ENCODE measurements around the gene SLBP.

DNA sequence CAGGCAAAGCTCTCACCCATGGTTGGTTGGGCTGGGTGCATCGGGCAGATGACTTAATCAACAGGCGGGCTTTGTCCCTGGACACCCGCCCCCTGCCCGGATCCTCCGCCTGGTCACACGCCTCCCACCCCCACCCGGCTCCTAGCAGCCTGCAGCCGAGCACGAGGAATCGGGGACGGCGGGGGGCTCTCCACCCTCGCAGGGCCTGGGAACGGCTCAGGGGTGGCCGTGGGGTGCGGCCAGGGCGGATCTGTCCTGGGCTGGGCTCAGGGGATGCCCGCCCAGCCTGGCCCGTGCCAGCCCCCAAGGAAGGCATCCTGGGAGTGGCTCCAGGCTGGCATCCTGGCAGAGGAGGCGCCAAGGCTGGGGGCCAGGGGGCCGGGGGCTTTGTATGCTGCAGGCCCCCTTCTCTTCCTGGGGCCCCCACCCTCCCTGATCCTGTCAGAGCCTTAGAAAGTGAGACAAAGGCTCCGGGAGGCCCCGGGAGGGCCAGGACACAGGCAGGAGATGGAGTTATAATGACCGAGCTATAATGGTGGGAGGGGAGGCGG, 48.5 kb upstream of the SLBP start:
- TF ChIP-seq, protein P1, sequence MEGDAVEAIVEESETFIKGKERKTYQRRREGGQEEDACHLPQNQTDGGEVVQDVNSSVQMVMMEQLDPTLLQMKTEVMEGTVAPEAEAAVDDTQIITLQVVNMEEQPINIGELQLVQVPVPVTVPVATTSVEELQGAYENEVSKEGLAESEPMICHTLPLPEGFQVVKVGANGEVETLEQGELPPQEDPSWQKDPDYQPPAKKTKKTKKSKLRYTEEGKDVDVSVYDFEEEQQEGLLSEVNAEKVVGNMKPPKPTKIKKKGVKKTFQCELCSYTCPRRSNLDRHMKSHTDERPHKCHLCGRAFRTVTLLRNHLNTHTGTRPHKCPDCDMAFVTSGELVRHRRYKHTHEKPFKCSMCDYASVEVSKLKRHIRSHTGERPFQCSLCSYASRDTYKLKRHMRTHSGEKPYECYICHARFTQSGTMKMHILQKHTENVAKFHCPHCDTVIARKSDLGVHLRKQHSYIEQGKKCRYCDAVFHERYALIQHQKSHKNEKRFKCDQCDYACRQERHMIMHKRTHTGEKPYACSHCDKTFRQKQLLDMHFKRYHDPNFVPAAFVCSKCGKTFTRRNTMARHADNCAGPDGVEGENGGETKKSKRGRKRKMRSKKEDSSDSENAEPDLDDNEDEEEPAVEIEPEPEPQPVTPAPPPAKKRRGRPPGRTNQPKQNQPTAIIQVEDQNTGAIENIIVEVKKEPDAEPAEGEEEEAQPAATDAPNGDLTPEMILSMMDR (IDR thresholded peaks at IDR 0.05; ENCODE audit: control extremely low read depth in 1 of 3, insufficient read depth in 1 of 3, low read depth in 1 of 3, low read length in 3 of 3) = no peak
- no peak for TF ChIP-seq SP4 (IDR thresholded peaks at IDR 0.05; ENCODE audit: low read length)
- no peak for TF ChIP-seq POLR2A (IDR thresholded peaks at IDR 0.05; ENCODE audit: control extremely low read depth in 1 of 2, low read depth in 2 of 2, low read length in 2 of 2)
- TF ChIP-seq, protein P2, sequence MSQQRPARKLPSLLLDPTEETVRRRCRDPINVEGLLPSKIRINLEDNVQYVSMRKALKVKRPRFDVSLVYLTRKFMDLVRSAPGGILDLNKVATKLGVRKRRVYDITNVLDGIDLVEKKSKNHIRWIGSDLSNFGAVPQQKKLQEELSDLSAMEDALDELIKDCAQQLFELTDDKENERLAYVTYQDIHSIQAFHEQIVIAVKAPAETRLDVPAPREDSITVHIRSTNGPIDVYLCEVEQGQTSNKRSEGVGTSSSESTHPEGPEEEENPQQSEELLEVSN (IDR thresholded peaks at IDR 0.05) = no peak
- TF ChIP-seq JUN (IDR thresholded peaks at IDR 0.05; ENCODE audit: low read depth, low read length) = no peak
- no peak for TF ChIP-seq YY1 (IDR thresholded peaks at IDR 0.05; ENCODE audit: low read depth, low read length)
- TF ChIP-seq RAD21 (IDR thresholded peaks at IDR 0.05 in 1 of 2, conservative IDR thresholded peaks at IDR 0.05 in 1 of 2; ENCODE audit: low read depth in 2 of 2, low read length in 2 of 2) = no peak
- TF ChIP-seq EGR1 (IDR thresholded peaks at IDR 0.05; ENCODE audit: borderline replicate concordance, low read depth, low read length) = no peak
- no peak for TF ChIP-seq ZNF274 (IDR thresholded peaks at IDR 0.05; ENCODE audit: borderline replicate concordance, extremely low read depth, low read length)
- TF ChIP-seq NANOG (IDR thresholded peaks at IDR 0.05; ENCODE audit: insufficient read depth, low read depth, low read length, poor library complexity, severe bottlenecking) = no peak

Data from H1 (cell line).